ENCODE data around the gene SORCS3. TPM values are rescaled to one million over a fixed set of nuclear protein-coding genes. Genes with fewer than 3 reads are reported as not detected.

SORCS3 gene
- total RNA-seq, 1 experiment from 2014 or later, result 0.94 TPM

DNA sequence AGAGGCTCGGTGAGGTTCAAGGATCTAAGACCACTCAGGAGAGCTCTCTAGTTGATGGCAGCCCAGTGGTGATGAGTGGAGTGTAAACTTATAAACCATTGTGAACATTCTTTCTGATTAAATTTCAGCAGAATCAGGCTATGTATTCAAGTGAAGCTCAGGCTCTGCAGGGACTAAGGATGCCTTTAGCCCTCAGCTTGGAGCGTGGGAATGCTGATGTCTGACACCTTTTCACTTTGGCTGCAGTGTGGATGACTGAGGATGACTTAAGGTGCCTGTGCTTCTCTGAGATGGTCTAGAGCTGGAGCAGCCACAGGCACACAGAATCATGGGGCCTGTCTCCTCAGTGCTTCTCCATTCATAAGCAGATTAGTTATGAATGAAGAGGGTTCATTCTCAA, 150.4 kb downstream of the SORCS3 start (continued):
- TF ChIP-seq, protein P1, sequence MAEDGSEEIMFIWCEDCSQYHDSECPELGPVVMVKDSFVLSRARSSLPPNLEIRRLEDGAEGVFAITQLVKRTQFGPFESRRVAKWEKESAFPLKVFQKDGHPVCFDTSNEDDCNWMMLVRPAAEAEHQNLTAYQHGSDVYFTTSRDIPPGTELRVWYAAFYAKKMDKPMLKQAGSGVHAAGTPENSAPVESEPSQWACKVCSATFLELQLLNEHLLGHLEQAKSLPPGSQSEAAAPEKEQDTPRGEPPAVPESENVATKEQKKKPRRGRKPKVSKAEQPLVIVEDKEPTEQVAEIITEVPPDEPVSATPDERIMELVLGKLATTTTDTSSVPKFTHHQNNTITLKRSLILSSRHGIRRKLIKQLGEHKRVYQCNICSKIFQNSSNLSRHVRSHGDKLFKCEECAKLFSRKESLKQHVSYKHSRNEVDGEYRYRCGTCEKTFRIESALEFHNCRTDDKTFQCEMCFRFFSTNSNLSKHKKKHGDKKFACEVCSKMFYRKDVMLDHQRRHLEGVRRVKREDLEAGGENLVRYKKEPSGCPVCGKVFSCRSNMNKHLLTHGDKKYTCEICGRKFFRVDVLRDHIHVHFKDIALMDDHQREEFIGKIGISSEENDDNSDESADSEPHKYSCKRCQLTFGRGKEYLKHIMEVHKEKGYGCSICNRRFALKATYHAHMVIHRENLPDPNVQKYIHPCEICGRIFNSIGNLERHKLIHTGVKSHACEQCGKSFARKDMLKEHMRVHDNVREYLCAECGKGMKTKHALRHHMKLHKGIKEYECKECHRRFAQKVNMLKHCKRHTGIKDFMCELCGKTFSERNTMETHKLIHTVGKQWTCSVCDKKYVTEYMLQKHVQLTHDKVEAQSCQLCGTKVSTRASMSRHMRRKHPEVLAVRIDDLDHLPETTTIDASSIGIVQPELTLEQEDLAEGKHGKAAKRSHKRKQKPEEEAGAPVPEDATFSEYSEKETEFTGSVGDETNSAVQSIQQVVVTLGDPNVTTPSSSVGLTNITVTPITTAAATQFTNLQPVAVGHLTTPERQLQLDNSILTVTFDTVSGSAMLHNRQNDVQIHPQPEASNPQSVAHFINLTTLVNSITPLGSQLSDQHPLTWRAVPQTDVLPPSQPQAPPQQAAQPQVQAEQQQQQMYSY (CRISPR knock-in tag; IDR thresholded peaks at IDR 0.05), result no peak
- TF ChIP-seq, protein P2, sequence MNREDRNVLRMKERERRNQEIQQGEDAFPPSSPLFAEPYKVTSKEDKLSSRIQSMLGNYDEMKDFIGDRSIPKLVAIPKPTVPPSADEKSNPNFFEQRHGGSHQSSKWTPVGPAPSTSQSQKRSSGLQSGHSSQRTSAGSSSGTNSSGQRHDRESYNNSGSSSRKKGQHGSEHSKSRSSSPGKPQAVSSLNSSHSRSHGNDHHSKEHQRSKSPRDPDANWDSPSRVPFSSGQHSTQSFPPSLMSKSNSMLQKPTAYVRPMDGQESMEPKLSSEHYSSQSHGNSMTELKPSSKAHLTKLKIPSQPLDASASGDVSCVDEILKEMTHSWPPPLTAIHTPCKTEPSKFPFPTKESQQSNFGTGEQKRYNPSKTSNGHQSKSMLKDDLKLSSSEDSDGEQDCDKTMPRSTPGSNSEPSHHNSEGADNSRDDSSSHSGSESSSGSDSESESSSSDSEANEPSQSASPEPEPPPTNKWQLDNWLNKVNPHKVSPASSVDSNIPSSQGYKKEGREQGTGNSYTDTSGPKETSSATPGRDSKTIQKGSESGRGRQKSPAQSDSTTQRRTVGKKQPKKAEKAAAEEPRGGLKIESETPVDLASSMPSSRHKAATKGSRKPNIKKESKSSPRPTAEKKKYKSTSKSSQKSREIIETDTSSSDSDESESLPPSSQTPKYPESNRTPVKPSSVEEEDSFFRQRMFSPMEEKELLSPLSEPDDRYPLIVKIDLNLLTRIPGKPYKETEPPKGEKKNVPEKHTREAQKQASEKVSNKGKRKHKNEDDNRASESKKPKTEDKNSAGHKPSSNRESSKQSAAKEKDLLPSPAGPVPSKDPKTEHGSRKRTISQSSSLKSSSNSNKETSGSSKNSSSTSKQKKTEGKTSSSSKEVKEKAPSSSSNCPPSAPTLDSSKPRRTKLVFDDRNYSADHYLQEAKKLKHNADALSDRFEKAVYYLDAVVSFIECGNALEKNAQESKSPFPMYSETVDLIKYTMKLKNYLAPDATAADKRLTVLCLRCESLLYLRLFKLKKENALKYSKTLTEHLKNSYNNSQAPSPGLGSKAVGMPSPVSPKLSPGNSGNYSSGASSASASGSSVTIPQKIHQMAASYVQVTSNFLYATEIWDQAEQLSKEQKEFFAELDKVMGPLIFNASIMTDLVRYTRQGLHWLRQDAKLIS (CRISPR knock-in tag; IDR thresholded peaks at IDR 0.05; ENCODE audit: borderline replicate concordance), result no peak
- TF ChIP-seq, protein P3, sequence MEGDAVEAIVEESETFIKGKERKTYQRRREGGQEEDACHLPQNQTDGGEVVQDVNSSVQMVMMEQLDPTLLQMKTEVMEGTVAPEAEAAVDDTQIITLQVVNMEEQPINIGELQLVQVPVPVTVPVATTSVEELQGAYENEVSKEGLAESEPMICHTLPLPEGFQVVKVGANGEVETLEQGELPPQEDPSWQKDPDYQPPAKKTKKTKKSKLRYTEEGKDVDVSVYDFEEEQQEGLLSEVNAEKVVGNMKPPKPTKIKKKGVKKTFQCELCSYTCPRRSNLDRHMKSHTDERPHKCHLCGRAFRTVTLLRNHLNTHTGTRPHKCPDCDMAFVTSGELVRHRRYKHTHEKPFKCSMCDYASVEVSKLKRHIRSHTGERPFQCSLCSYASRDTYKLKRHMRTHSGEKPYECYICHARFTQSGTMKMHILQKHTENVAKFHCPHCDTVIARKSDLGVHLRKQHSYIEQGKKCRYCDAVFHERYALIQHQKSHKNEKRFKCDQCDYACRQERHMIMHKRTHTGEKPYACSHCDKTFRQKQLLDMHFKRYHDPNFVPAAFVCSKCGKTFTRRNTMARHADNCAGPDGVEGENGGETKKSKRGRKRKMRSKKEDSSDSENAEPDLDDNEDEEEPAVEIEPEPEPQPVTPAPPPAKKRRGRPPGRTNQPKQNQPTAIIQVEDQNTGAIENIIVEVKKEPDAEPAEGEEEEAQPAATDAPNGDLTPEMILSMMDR (IDR thresholded peaks at IDR 0.05), result no peak
- TF ChIP-seq CDX4 (CRISPR knock-in tag; IDR thresholded peaks at IDR 0.05; ENCODE audit: borderline replicate concordance) (no peak), GABPB1 (CRISPR knock-in tag; IDR thresholded peaks at IDR 0.05) (no peak), ZNF121 (CRISPR knock-in tag; IDR thresholded peaks at IDR 0.05) (no peak), ZNF317 (CRISPR knock-in tag; IDR thresholded peaks at IDR 0.05; ENCODE audit: borderline replicate concordance, low read depth) (no peak)
- TF ChIP-seq, protein P4, sequence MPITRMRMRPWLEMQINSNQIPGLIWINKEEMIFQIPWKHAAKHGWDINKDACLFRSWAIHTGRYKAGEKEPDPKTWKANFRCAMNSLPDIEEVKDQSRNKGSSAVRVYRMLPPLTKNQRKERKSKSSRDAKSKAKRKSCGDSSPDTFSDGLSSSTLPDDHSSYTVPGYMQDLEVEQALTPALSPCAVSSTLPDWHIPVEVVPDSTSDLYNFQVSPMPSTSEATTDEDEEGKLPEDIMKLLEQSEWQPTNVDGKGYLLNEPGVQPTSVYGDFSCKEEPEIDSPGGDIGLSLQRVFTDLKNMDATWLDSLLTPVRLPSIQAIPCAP (CRISPR knock-in tag; IDR thresholded peaks at IDR 0.05), result no peak

- Mint-ChIP-seq H3K27me3 (ENCODE audit: low read depth) (no peaks in the 10 kb centered on the region), H3K36me3 (no peaks in the 10 kb centered on the region), H3K9me3 (peaks cover 9% of the 10 kb centered on the region), H3K27ac (no peak overlapping the region), H3K4me3 (no peak overlapping the region), H3K4me1 (0 out of 2 replicates have a peak, but pooled peaks cover 2% of the 10 kb centered on the region)
- DNase-seq (ENCODE audit: low spot score) (no peak), ATAC-seq (no peak)
- TF ChIP-seq TP53 (CRISPR knock-in tag; IDR thresholded peaks at IDR 0.05) (no peak), CDX4 (CRISPR knock-in tag; IDR thresholded peaks at IDR 0.05; ENCODE audit: borderline replicate concordance) (no peak), ZNF138 (CRISPR knock-in tag; conservative IDR thresholded peaks at IDR 0.05) (no peak), CREM (CRISPR knock-in tag; IDR thresholded peaks at IDR 0.05) (no peak), E2F4 (CRISPR knock-in tag; IDR thresholded peaks at IDR 0.05; ENCODE audit: borderline replicate concordance, low read depth) (no peak)
- TF ChIP-seq, protein P5, sequence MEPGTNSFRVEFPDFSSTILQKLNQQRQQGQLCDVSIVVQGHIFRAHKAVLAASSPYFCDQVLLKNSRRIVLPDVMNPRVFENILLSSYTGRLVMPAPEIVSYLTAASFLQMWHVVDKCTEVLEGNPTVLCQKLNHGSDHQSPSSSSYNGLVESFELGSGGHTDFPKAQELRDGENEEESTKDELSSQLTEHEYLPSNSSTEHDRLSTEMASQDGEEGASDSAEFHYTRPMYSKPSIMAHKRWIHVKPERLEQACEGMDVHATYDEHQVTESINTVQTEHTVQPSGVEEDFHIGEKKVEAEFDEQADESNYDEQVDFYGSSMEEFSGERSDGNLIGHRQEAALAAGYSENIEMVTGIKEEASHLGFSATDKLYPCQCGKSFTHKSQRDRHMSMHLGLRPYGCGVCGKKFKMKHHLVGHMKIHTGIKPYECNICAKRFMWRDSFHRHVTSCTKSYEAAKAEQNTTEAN (CRISPR knock-in tag; IDR thresholded peaks at IDR 0.05), result no peak
- TF ChIP-seq, protein P6, sequence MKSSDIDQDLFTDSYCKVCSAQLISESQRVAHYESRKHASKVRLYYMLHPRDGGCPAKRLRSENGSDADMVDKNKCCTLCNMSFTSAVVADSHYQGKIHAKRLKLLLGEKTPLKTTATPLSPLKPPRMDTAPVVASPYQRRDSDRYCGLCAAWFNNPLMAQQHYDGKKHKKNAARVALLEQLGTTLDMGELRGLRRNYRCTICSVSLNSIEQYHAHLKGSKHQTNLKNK (CRISPR knock-in tag; IDR thresholded peaks at IDR 0.05), result no peak
- TF ChIP-seq, protein P7, sequence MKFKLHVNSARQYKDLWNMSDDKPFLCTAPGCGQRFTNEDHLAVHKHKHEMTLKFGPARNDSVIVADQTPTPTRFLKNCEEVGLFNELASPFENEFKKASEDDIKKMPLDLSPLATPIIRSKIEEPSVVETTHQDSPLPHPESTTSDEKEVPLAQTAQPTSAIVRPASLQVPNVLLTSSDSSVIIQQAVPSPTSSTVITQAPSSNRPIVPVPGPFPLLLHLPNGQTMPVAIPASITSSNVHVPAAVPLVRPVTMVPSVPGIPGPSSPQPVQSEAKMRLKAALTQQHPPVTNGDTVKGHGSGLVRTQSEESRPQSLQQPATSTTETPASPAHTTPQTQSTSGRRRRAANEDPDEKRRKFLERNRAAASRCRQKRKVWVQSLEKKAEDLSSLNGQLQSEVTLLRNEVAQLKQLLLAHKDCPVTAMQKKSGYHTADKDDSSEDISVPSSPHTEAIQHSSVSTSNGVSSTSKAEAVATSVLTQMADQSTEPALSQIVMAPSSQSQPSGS (CRISPR knock-in tag; IDR thresholded peaks at IDR 0.05; ENCODE audit: borderline replicate concordance, low read depth), result no peak
- CTCF ChIA-PET, result no interaction called here
- POLR2A ChIA-PET, result no interaction called here
Observed at GRCh38 chr10:104795411-104795810, 154.3 kb downstream of the SORCS3 start.

All from WTC11 (cell line).